ENCODE measurements around the gene SCUBE1.

- TF ChIP-seq CTCF (IDR thresholded peaks at IDR 0.05) (no peak), POLR2A (IDR thresholded peaks at IDR 0.05) (no peak), EP300 (IDR thresholded peaks at IDR 0.05) (no peak), POLR2AphosphoS5 (IDR thresholded peaks at IDR 0.05) (no peak)
These were observed 73.9 kb downstream of the SCUBE1 start for GRCh38 chr22:43269246-43269645.

Measured in gastroesophageal sphincter (tissue), 3 donors.